Measurements from ENCODE around the gene OTOP2. TPM values are rescaled to one million over a fixed set of nuclear protein-coding genes. Genes with fewer than 3 reads are reported as not detected.

Gene OTOP2
- not detected for total RNA-seq
- under 1 TPM in 1 of 2 donors, not detected in 1; 0.25 TPM for polyA plus RNA-seq
- long read RNA-seq, donor 1, result 0 reads
- long read RNA-seq, donor 2, result 0 reads

GRCh38 chr17:74924250-74924948 is at the start of gene OTOP2:
OTOP2 (plus strand) TSS chr17:74924273; CDS start chr17:74924633, 360 bp downstream.
- Histone ChIP-seq H3K9me3 (ENCODE audit: control insufficient read depth, low read length) (no peaks in the 10 kb centered on the region), H3K36me3 (ENCODE audit: control insufficient read depth in 1 of 2, insufficient read depth in 2 of 2, low read length in 1 of 2) (no peaks in the 10 kb centered on the region), H3K4me1 (ENCODE audit: control insufficient read depth in 1 of 2, insufficient read depth in 2 of 2, low read length in 2 of 2) (no peaks in the 10 kb centered on the region), H3K4me3 (ENCODE audit: low read length in 2 of 2) (no peak within 1 kb of the TSS), H3K27ac (ENCODE audit: low read depth in 1 of 2, low read length in 2 of 2) (no peak within 1 kb of the TSS), H3K27me3 (ENCODE audit: control insufficient read depth in 1 of 2, insufficient read depth in 2 of 2, low read length in 1 of 2) (peaks cover 0 to 3% of the 10 kb centered on the region in 2 donors)
- intact Hi-C loops (cut with DNase I), result no loop called here
- DNase-seq (peak in 1 of 2 donors; percentile 81), ATAC-seq (ENCODE audit: low FRiP score) (no peak)
- 2% methylated on average over 48 to 54 of the region's 54 CpGs for WGBS, 2 donors

GRCh38 chr17:74874615-74875037 is 49.4 kb upstream of the OTOP2 start:
- Histone ChIP-seq H3K27ac (ENCODE audit: low read depth in 1 of 2, low read length in 2 of 2) (no peak overlapping the region), H3K9me3 (ENCODE audit: control insufficient read depth, low read length) (no peaks in the 10 kb centered on the region), H3K27me3 (ENCODE audit: control insufficient read depth in 1 of 2, insufficient read depth in 2 of 2, low read length in 1 of 2) (no peaks in the 10 kb centered on the region), H3K4me3 (ENCODE audit: low read length in 2 of 2) (no peak overlapping the region), H3K36me3 (ENCODE audit: control insufficient read depth in 1 of 2, insufficient read depth in 2 of 2, low read length in 1 of 2) (no peaks in the 10 kb centered on the region), H3K4me1 (ENCODE audit: control insufficient read depth in 1 of 2, insufficient read depth in 2 of 2, low read length in 2 of 2) (peaks cover 0 to 2% of the 10 kb centered on the region in 2 donors)
- DNase-seq (no peak), ATAC-seq (ENCODE audit: low FRiP score) (no peak)
- intact Hi-C loops (cut with DNase I), result no loop called here
- WGBS, 2 donors, result 96 to 100% methylated on average over 5 of the region's 5 CpGs

DNA sequence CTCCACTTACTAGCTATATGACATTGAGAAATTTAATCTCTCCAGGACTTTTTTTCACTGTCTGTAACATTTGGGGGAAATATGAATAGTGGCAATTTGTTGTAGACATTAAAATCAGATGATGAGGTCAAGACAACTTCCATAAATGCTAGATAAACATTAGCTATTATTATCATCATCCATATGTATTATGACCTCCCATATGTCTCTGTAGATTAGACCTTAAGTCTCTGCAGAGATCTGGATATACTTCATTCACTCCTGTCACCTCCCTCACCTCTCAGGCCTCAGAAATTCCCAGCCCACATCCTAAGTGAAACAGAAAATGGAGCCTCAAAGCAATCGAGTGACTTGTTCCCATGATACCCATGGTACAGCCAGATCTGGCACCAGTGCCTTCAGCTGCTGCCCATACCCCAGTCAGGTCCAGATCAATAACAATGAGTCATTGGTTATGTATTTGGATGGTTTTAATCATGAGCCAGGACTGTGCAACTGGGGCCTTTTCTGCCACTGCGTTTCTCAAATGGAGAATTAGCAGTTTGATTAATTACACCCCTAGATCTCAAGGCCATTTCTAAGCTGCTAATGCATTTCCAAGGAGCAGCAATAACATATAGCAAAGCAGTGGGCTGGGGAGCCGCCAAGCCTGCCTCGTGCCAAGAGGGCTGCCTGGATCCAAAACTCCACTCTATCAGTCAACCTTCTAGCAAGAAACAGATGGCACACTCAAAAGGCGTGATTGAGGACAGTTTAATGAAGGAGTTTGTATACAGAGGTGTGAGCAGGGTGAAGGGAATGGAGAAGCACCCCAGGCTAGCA is 48.7 kb upstream of the OTOP2 start:
- WGBS, 2 donors, result 18 to 20% methylated on average over 5 of the region's 5 CpGs
- Histone ChIP-seq H3K4me1 (ENCODE audit: control insufficient read depth in 1 of 2, insufficient read depth in 2 of 2, low read length in 2 of 2) (peaks cover 0 to 2% of the 10 kb centered on the region in 2 donors), H3K27me3 (ENCODE audit: control insufficient read depth in 1 of 2, insufficient read depth in 2 of 2, low read length in 1 of 2) (no peaks in the 10 kb centered on the region), H3K9me3 (ENCODE audit: control insufficient read depth, low read length) (no peaks in the 10 kb centered on the region), H3K36me3 (ENCODE audit: control insufficient read depth in 1 of 2, insufficient read depth in 2 of 2, low read length in 1 of 2) (no peaks in the 10 kb centered on the region), H3K27ac (ENCODE audit: low read depth in 1 of 2, low read length in 2 of 2) (no peak overlapping the region), H3K4me3 (ENCODE audit: low read length in 2 of 2) (no peak overlapping the region)
- ATAC-seq (ENCODE audit: low FRiP score) (no peak), DNase-seq (no peak)
- intact Hi-C loops (cut with DNase I), result no loop called here

- no peaks in the 10 kb centered on the region for H3K9me3 ChIP-seq (ENCODE audit: control insufficient read depth, low read length)
- no peak for DNase-seq
- ATAC-seq (ENCODE audit: low FRiP score), result no peak
- no peaks in the 10 kb centered on the region for H3K27me3 ChIP-seq (ENCODE audit: control insufficient read depth in 1 of 2, insufficient read depth in 2 of 2, low read length in 1 of 2)
- no peak overlapping the region for H3K4me3 ChIP-seq (ENCODE audit: low read length in 2 of 2)
- H3K27ac ChIP-seq (ENCODE audit: low read depth in 1 of 2, low read length in 2 of 2), result no peak overlapping the region
- peaks cover 0 to 2% of the 10 kb centered on the region in 2 donors for H3K4me1 ChIP-seq (ENCODE audit: control insufficient read depth in 1 of 2, insufficient read depth in 2 of 2, low read length in 2 of 2)
- intact Hi-C loops (cut with DNase I), result no loop called here
- WGBS, 2 donors, result 39 to 45% methylated on average over 6 of the region's 6 CpGs
- no peaks in the 10 kb centered on the region for H3K36me3 ChIP-seq (ENCODE audit: control insufficient read depth in 1 of 2, insufficient read depth in 2 of 2, low read length in 1 of 2)
These were observed 48.0 kb upstream of the OTOP2 start for GRCh38 chr17:74875977-74876593.

- Histone ChIP-seq H3K9me3 (ENCODE audit: control insufficient read depth, low read length) (no peaks in the 10 kb centered on the region), H3K27ac (ENCODE audit: low read depth in 1 of 2, low read length in 2 of 2) (no peak overlapping the region), H3K27me3 (ENCODE audit: control insufficient read depth in 1 of 2, insufficient read depth in 2 of 2, low read length in 1 of 2) (no peaks in the 10 kb centered on the region), H3K4me3 (ENCODE audit: low read length in 2 of 2) (no peak overlapping the region), H3K4me1 (ENCODE audit: control insufficient read depth in 1 of 2, insufficient read depth in 2 of 2, low read length in 2 of 2) (no peaks in the 10 kb centered on the region), H3K36me3 (ENCODE audit: control insufficient read depth in 1 of 2, insufficient read depth in 2 of 2, low read length in 1 of 2) (no peaks in the 10 kb centered on the region)
- no peak for ATAC-seq (ENCODE audit: low FRiP score)
- 28 to 32% methylated on average over 19 of the region's 19 CpGs for WGBS, 2 donors
- intact Hi-C loops (cut with DNase I), result no loop called here
- no peak for DNase-seq
These were observed 46.2 kb upstream of the OTOP2 start for GRCh38 chr17:74877592-74878548.

DNA sequence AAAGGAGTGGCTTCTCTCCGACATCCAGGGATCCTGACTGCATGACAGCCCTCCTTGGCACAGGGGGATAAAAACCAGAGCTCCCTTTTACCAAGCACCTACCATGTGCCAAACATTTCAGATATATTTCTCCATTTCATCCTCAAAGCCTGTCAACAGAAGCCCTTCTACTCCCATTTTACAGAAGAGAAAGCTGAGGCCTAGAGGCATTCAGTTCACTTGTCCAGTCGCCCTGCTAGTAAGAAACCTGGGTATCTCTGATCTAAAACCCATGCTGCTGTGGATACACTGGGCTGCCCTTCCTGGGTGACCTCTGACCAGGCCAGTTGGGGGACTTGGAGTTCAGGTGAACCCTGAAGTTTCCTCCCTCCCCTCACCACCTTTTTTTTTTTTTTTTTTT is 45.4 kb upstream of the OTOP2 start:
- Histone ChIP-seq H3K27me3 (ENCODE audit: control insufficient read depth in 1 of 2, insufficient read depth in 2 of 2, low read length in 1 of 2) (no peaks in the 10 kb centered on the region), H3K36me3 (ENCODE audit: control insufficient read depth in 1 of 2, insufficient read depth in 2 of 2, low read length in 1 of 2) (no peaks in the 10 kb centered on the region), H3K4me1 (ENCODE audit: control insufficient read depth in 1 of 2, insufficient read depth in 2 of 2, low read length in 2 of 2) (no peaks in the 10 kb centered on the region), H3K9me3 (ENCODE audit: control insufficient read depth, low read length) (no peaks in the 10 kb centered on the region), H3K27ac (ENCODE audit: low read depth in 1 of 2, low read length in 2 of 2) (no peak overlapping the region), H3K4me3 (ENCODE audit: low read length in 2 of 2) (no peak overlapping the region)
- WGBS, 2 donors, result 84 to 88% methylated on average over 2 of the region's 2 CpGs
- no peak for ATAC-seq (ENCODE audit: low FRiP score)
- no peak for DNase-seq
- intact Hi-C loops (cut with DNase I), result no loop called here

DNA sequence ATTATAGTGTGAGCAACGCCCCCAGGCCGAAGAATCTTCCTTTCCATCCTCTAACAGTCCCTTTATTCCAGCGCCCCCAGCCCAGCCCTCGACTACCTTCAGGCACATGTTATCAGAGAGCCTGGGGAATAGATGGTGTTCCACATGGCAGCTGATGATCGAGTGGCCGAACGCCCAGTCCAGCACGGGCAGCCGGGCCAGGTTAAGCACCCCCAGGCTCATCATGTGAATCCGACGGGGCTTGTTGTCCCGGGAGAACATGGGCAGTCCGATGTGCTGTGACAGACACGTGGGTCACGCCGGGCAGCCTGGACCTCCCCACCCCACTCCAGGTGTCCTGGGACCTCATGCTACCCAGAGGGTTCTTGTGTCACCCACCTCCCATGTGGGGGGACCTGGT is 44.8 kb upstream of the OTOP2 start:
- ATAC-seq (ENCODE audit: low FRiP score) (no peak), DNase-seq (no peak)
- Histone ChIP-seq H3K27me3 (ENCODE audit: control insufficient read depth in 1 of 2, insufficient read depth in 2 of 2, low read length in 1 of 2) (no peaks in the 10 kb centered on the region), H3K9me3 (ENCODE audit: control insufficient read depth, low read length) (no peaks in the 10 kb centered on the region), H3K36me3 (ENCODE audit: control insufficient read depth in 1 of 2, insufficient read depth in 2 of 2, low read length in 1 of 2) (no peaks in the 10 kb centered on the region), H3K27ac (ENCODE audit: low read depth in 1 of 2, low read length in 2 of 2) (no peak overlapping the region), H3K4me1 (ENCODE audit: control insufficient read depth in 1 of 2, insufficient read depth in 2 of 2, low read length in 2 of 2) (no peaks in the 10 kb centered on the region), H3K4me3 (ENCODE audit: low read length in 2 of 2) (no peak overlapping the region)
- intact Hi-C loops (cut with DNase I), result no loop called here
- 84 to 86% methylated on average over 16 of the region's 16 CpGs for WGBS, 2 donors

DNA sequence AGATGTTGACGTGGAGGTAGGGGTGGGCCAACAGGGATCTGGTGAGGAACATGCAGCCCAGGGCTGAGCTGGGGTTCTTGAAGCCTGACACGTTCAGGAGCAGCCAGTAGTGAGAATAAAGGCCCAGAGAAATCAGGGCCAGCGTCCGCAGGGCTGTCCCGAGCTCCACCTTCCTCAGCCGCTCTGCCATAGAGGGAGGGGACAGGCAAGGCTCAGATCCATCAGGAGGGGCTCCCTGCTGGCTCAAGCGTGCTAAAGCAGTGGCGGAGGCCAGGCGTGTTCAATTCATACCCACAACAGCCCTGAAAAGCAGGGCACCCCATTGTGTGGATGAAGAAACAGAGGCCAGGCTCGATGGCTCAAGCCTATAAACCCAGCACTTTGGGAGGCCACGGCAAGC is 43.0 kb upstream of the OTOP2 start:
- intact Hi-C loops (cut with DNase I), result no loop called here
- no peaks in the 10 kb centered on the region for H3K9me3 ChIP-seq (ENCODE audit: control insufficient read depth, low read length)
- H3K4me1 ChIP-seq (ENCODE audit: control insufficient read depth in 1 of 2, insufficient read depth in 2 of 2, low read length in 2 of 2), result no peaks in the 10 kb centered on the region
- no peaks in the 10 kb centered on the region for H3K27me3 ChIP-seq (ENCODE audit: control insufficient read depth in 1 of 2, insufficient read depth in 2 of 2, low read length in 1 of 2)
- no peak overlapping the region for H3K27ac ChIP-seq (ENCODE audit: low read depth in 1 of 2, low read length in 2 of 2)
- WGBS, 2 donors, result 51 to 52% methylated on average over 11 of the region's 11 CpGs
- H3K36me3 ChIP-seq (ENCODE audit: control insufficient read depth in 1 of 2, insufficient read depth in 2 of 2, low read length in 1 of 2), result no peaks in the 10 kb centered on the region
- no peak overlapping the region for H3K4me3 ChIP-seq (ENCODE audit: low read length in 2 of 2)
- DNase-seq, result no peak
- ATAC-seq (ENCODE audit: low FRiP score), result no peak

Measured in aorta (tissue), 5 donors.